Panc1 (cell line): ENCODE data around the gene RRAGC. TPM values are rescaled to one million over a fixed set of nuclear protein-coding genes. Genes with fewer than 3 reads are reported as not detected.

Experiments used
- ATAC-seq: fragments of 200-7000 bp; cut with Tn5 transposase; 2 replicates; pipeline ENCODE4 v1.9.1; 2020; ENCODE audit warnings: mild to moderate bottlenecking, moderate library complexity
- BruUV-seq: library from RNA; stranded (reverse); fragments of 400-500 nt; replicated peaks from 2 replicates; lab custom pipeline; 2021; lab: Mats Ljungman, UMichigan
- CTCF ChIA-PET: fragments of 300-600 bp; sonication (Branson Sonifier 250); formaldehyde crosslinking; loops from one replicate; lab custom pipeline; 2022; ENCODE audit warnings: antibody characterized with exemption; lab: Charles Lee
- POLR2A ChIA-PET: fragments of 300-600 bp; sonication (Branson Sonifier 250); formaldehyde crosslinking; loops from one replicate; lab custom pipeline; 2022; ENCODE audit warnings: antibody characterized with exemption; lab: Charles Lee
- DNase-seq: peaks from one replicate; pipeline ENCODE4 v3.0.0-alpha.2; 2010; ENCODE audit warnings: low read depth, low spot score
- H3K27ac ChIP-seq: 2 replicates; pipeline ENCODE4 v1.5.1; 2011; ENCODE audit warnings: mild to moderate bottlenecking, low read length, inconsistent platforms
- H3K27me3 ChIP-seq: fragments of 200-500 bp; sonication (Bioruptor generic); 2 replicates; pipeline ENCODE4 v1.6.0; 2014; ENCODE audit warnings: low read length, inconsistent platforms; ENCODE audit not compliant: control insufficient read depth, insufficient read depth
- H3K36me3 ChIP-seq: fragments of 200-500 bp; sonication (Bioruptor generic); 2 replicates; pipeline ENCODE4 v1.5.1; 2014; ENCODE audit warnings: inconsistent platforms, mild to moderate bottlenecking, low read length, moderate library complexity; ENCODE audit not compliant: control insufficient read depth, insufficient read depth
- H3K4me1 ChIP-seq: 2 replicates; pipeline ENCODE4 v1.5.1; 2011; ENCODE audit warnings: inconsistent platforms, mild to moderate bottlenecking, low read length, moderate library complexity; ENCODE audit not compliant: control insufficient read depth, insufficient read depth
- H3K4me3 ChIP-seq, 2 experiments: 2 replicates each; pipeline ENCODE4 v1.5.1; 2011 to 2012; ENCODE audit warnings: low read depth in 2 of 2, low read length in 2 of 2, mild to moderate bottlenecking in 2 of 2, inconsistent platforms in 1 of 2, moderate library complexity in 1 of 2
- H3K9me3 ChIP-seq: fragments of 200-500 bp; sonication (Bioruptor generic); 2 replicates; pipeline ENCODE4 v1.5.1; 2014; ENCODE audit warnings: low read depth, mild to moderate bottlenecking, inconsistent platforms, low read length, moderate library complexity; ENCODE audit not compliant: control insufficient read depth, insufficient read depth
- CTCF ChIP-seq: fragments of 450-650 bp; IDR thresholded peaks from 2 replicates; pipeline ENCODE4 v1.5.1; 2017; ENCODE audit warnings: mild to moderate bottlenecking
- POLR2AphosphoS5 ChIP-seq: IDR thresholded peaks from 2 replicates; pipeline ENCODE4 v1.6.1; 2012; ENCODE audit warnings: mild to moderate bottlenecking, low read depth, low read length, moderate library complexity
- REST ChIP-seq, 2 experiments: IDR thresholded peaks; 2 replicates each; pipeline ENCODE4 v1.6.1; 2011 to 2012; ENCODE audit warnings: low read depth in 2 of 2, control low read depth in 1 of 2, low read length in 1 of 2, mild to moderate bottlenecking in 1 of 2, moderate library complexity in 1 of 2; ENCODE audit not compliant: insufficient read depth in 1 of 2
- SIN3A ChIP-seq: IDR thresholded peaks from 2 replicates; pipeline ENCODE4 v1.6.1; 2012; ENCODE audit warnings: low read depth, mild to moderate bottlenecking, low read length, moderate library complexity, borderline replicate concordance; ENCODE audit not compliant: insufficient read depth
- TCF7L2 ChIP-seq: IDR thresholded peaks from 2 replicates; pipeline ENCODE4 v1.6.1; 2011; ENCODE audit warnings: mild to moderate bottlenecking, low read depth, low read length, inconsistent platforms
- in situ Hi-C: cut with HindIII; loops from 2 replicates; pipeline ENCODE4 v1.10.0; 2016; ENCODE audit warnings: low sequenced_read_pairs, low pct_unique_long_range_greater_than_20kb
- intact Hi-C: fragments of 100-400 bp; cut with micrococcal nuclease; formaldehyde crosslinking; loops from one replicate; pipeline ENCODE4 v1.10.0; 2022; ENCODE audit not compliant: unreplicated experiment
- total RNA-seq: library from RNA; stranded (reverse); gene quantifications from one replicate; pipeline ENCODE4 v1.2.1, GENCODE V29; 2021; ENCODE audit not compliant: unreplicated experiment

Gene RRAGC
- total RNA-seq, 1 experiment from 2014 or later, result 44.3 TPM

- BruUV-seq, result no TSS peak
Measured at GRCh38 chr1:38790422-38791163, 69.0 kb downstream of the RRAGC start.

More at GRCh38 chr1:38790422-38791163, 69.0 kb downstream of the RRAGC start:
- peaks cover 16% of the 10 kb centered on the region for H3K27me3 ChIP-seq
- intact Hi-C loops, result no loop called here
- no peaks in the 10 kb centered on the region for H3K4me1 ChIP-seq
- no peaks in the 10 kb centered on the region; the same call in 1 of the 2 replicates for H3K9me3 ChIP-seq
- no peaks in the 10 kb centered on the region for H3K36me3 ChIP-seq
- no peak for TF ChIP-seq REST (IDR thresholded peaks at IDR 0.05; ENCODE audit: insufficient read depth in 1 of 2, low read depth in 2 of 2, low read length in 1 of 2)
- TF ChIP-seq CTCF, result no peak
- TF ChIP-seq SIN3A, result no peak
- no peak for TF ChIP-seq POLR2AphosphoS5
- TF ChIP-seq TCF7L2, result no peak
- POLR2A ChIA-PET, result no interaction called here
- no peak for ATAC-seq
- CTCF ChIA-PET, result interaction anchor here (0.7 kb wide), 1 partner anchor 176 kb away, joined by 8 read pairs; no protein-coding TSS in a partner anchor
- H3K27ac ChIP-seq, result no peak overlapping the region
- in situ Hi-C loops, result no loop called here
- no peak overlapping the region for H3K4me3 ChIP-seq
- DNase-seq, result no peak
